GM13976 (cell line): ENCODE data around the gene TMEM184B.

Source experiments
- DNase-seq: peaks from one replicate; pipeline ENCODE4 v3.0.0; 2012; ENCODE audit warnings: low spot score
- CTCF ChIP-seq: IDR thresholded peaks from 2 replicates; pipeline ENCODE4 v1.5.1; 2012; ENCODE audit warnings: borderline replicate concordance, mild to moderate bottlenecking; ENCODE audit not compliant: insufficient read depth; ENCODE audit errors: extremely low read depth, missing control alignments, control extremely low read depth
- in situ Hi-C: fragments of 300-500 bp; cut with MboI; formaldehyde crosslinking; loops from one replicate; pipeline ENCODE4 v1.12.0; 2022; ENCODE audit warnings: low sequenced_read_pairs, mixed read lengths, inconsistent platforms; ENCODE audit not compliant: unreplicated experiment

Gene TMEM184B

GRCh38 chr22:38305471-38306448 is 33.0 kb upstream of the TMEM184B start:
- DNase-seq: peak; percentile 80
- in situ Hi-C loops: no loop called here
- TF ChIP-seq CTCF: peak; percentile 28

GRCh38 chr22:38304526-38304925 is 31.7 kb upstream of the TMEM184B start:
- DNase-seq: no peak
- TF ChIP-seq CTCF: no peak
- in situ Hi-C loops: no loop called here

GRCh38 chr22:38303974-38304373 is 31.2 kb upstream of the TMEM184B start:
- no peak for DNase-seq
- no peak for TF ChIP-seq CTCF
- in situ Hi-C loops: no loop called here

- in situ Hi-C loops: no loop called here
- no peak for TF ChIP-seq CTCF
- DNase-seq: no peak
Observed at GRCh38 chr22:38302906-38303305, 30.1 kb upstream of the TMEM184B start.

- no peak for TF ChIP-seq CTCF
- no peak for DNase-seq
- in situ Hi-C loops: no loop called here
Observed at GRCh38 chr22:38300946-38301345, 28.1 kb upstream of the TMEM184B start.

GRCh38 chr22:38300197-38300945 is 27.6 kb upstream of the TMEM184B start:
- no peak for DNase-seq
- in situ Hi-C loops: no loop called here
- TF ChIP-seq CTCF: no peak
